HCT116 (cell line): ENCODE data around the gene KIRREL1.

Source experiments
- ELF1 ChIP-seq: IDR thresholded peaks from 2 replicates; pipeline ENCODE4 v1.6.1; 2012; ENCODE audit warnings: low read depth, borderline replicate concordance
- EZH2 ChIP-seq: fragments of 200-600 bp; sonication (generic); IDR thresholded peaks from 2 replicates; pipeline ENCODE4 v1.6.1; 2017; ENCODE audit warnings: antibody characterized with exemption, mixed run types
- EZH2phosphoT487 ChIP-seq: fragments of 200-600 bp; IDR thresholded peaks from 2 replicates; pipeline ENCODE4 v1.6.1; 2018; ENCODE audit warnings: antibody characterized with exemption, borderline replicate concordance
- JUND ChIP-seq: IDR thresholded peaks from 2 replicates; pipeline ENCODE4 v1.6.1; 2012
- POLR2A ChIP-seq: IDR thresholded peaks from 2 replicates; pipeline ENCODE4 v1.7.0; 2011; ENCODE audit warnings: borderline replicate concordance; ENCODE audit not compliant: insufficient read depth, insufficient read length; ENCODE audit errors: extremely low read depth
- POLR2AphosphoS5 ChIP-seq: IDR thresholded peaks from 2 replicates; pipeline ENCODE4 v1.6.1; 2011; ENCODE audit warnings: mild to moderate bottlenecking, low read depth, low read length, moderate library complexity
- RAD21 ChIP-seq: IDR thresholded peaks from 2 replicates; pipeline ENCODE4 v1.6.1; 2012; ENCODE audit warnings: low read depth, mild to moderate bottlenecking
- SIN3A ChIP-seq: IDR thresholded peaks from 2 replicates; pipeline ENCODE4 v1.6.1; 2012; ENCODE audit warnings: low read depth
- SP1 ChIP-seq: IDR thresholded peaks from 2 replicates; pipeline ENCODE4 v1.6.1; 2012; ENCODE audit warnings: low read depth
- YY1 ChIP-seq: IDR thresholded peaks from 2 replicates; pipeline ENCODE4 v1.6.1; 2011; ENCODE audit warnings: low read length, low read depth, moderate library complexity, mild to moderate bottlenecking; ENCODE audit not compliant: insufficient replicate concordance; ENCODE audit errors: extremely low read depth
- ZNF274 ChIP-seq: fragments of 200-500 bp; sonication (Bioruptor generic); IDR thresholded peaks from 2 replicates; pipeline ENCODE4 v1.6.1; 2014; ENCODE audit warnings: mild to moderate bottlenecking, low read depth, low read length, inconsistent platforms
- TF ChIP-seq, protein P1 (sequence below): IDR thresholded peaks from 2 replicates; pipeline ENCODE4 v1.6.1; 2012
- TF ChIP-seq, protein P2 (sequence below), 3 experiments: fragments of 200-600 bp in 1 of 3; sonication (generic) in 1 of 3; IDR thresholded peaks in 2 of 3; conservative IDR thresholded peaks in 1 of 3; 2 replicates each; pipeline ENCODE4 v1.5.1; 2012 to 2017; ENCODE audit warnings: low read depth in 2 of 3, low read length in 2 of 3, antibody characterized with exemption in 1 of 3, borderline replicate concordance in 1 of 3, control low read depth in 1 of 3, mild to moderate bottlenecking in 1 of 3, mixed read lengths in 1 of 3, mixed run types in 1 of 3, moderate library complexity in 1 of 3; ENCODE audit not compliant: insufficient read depth in 1 of 3
- TF ChIP-seq, protein P3 (sequence below): IDR thresholded peaks from 2 replicates; pipeline ENCODE4 v1.6.1; 2012; ENCODE audit warnings: low read depth

- TF ChIP-seq, protein P1, sequence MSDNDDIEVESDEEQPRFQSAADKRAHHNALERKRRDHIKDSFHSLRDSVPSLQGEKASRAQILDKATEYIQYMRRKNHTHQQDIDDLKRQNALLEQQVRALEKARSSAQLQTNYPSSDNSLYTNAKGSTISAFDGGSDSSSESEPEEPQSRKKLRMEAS = no peak
- TF ChIP-seq POLR2AphosphoS5 (no peak), POLR2A (no peak), RAD21 (no peak), YY1 (no peak), ZNF274 (no peak), SP1 (no peak), SIN3A (no peak), EZH2phosphoT487 (no peak), EZH2 (no peak), JUND (no peak), ELF1 (no peak)
- TF ChIP-seq, protein P2, sequence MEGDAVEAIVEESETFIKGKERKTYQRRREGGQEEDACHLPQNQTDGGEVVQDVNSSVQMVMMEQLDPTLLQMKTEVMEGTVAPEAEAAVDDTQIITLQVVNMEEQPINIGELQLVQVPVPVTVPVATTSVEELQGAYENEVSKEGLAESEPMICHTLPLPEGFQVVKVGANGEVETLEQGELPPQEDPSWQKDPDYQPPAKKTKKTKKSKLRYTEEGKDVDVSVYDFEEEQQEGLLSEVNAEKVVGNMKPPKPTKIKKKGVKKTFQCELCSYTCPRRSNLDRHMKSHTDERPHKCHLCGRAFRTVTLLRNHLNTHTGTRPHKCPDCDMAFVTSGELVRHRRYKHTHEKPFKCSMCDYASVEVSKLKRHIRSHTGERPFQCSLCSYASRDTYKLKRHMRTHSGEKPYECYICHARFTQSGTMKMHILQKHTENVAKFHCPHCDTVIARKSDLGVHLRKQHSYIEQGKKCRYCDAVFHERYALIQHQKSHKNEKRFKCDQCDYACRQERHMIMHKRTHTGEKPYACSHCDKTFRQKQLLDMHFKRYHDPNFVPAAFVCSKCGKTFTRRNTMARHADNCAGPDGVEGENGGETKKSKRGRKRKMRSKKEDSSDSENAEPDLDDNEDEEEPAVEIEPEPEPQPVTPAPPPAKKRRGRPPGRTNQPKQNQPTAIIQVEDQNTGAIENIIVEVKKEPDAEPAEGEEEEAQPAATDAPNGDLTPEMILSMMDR (IDR thresholded peaks at IDR 0.05 in 2 of 3, conservative IDR thresholded peaks at IDR 0.05 in 1 of 3; ENCODE audit: borderline replicate concordance in 1 of 3, insufficient read depth in 1 of 3, low read depth in 2 of 3, low read length in 2 of 3) = no peak
- TF ChIP-seq, protein P3, sequence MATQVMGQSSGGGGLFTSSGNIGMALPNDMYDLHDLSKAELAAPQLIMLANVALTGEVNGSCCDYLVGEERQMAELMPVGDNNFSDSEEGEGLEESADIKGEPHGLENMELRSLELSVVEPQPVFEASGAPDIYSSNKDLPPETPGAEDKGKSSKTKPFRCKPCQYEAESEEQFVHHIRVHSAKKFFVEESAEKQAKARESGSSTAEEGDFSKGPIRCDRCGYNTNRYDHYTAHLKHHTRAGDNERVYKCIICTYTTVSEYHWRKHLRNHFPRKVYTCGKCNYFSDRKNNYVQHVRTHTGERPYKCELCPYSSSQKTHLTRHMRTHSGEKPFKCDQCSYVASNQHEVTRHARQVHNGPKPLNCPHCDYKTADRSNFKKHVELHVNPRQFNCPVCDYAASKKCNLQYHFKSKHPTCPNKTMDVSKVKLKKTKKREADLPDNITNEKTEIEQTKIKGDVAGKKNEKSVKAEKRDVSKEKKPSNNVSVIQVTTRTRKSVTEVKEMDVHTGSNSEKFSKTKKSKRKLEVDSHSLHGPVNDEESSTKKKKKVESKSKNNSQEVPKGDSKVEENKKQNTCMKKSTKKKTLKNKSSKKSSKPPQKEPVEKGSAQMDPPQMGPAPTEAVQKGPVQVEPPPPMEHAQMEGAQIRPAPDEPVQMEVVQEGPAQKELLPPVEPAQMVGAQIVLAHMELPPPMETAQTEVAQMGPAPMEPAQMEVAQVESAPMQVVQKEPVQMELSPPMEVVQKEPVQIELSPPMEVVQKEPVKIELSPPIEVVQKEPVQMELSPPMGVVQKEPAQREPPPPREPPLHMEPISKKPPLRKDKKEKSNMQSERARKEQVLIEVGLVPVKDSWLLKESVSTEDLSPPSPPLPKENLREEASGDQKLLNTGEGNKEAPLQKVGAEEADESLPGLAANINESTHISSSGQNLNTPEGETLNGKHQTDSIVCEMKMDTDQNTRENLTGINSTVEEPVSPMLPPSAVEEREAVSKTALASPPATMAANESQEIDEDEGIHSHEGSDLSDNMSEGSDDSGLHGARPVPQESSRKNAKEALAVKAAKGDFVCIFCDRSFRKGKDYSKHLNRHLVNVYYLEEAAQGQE = no peak
Measured at GRCh38 chr1:158116311-158117167, 123.1 kb downstream of the KIRREL1 start.
